HUDEP-2 (cell line): ENCODE measurements around the gene TMEM80.
"Not testable (repeated sequence)": the region's sequence is repeated elsewhere in the genome, so short reads cannot be mapped to it uniquely, and the experiment has no call there.

ENCODE experiments used
- DNase-seq, 76 experiments: peaks; one replicate each; lab custom pipeline; 2025; ENCODE audit not compliant: unreplicated experiment in 76 of 76; lab: John Stamatoyannopoulos, UW

Gene TMEM80

DNA sequence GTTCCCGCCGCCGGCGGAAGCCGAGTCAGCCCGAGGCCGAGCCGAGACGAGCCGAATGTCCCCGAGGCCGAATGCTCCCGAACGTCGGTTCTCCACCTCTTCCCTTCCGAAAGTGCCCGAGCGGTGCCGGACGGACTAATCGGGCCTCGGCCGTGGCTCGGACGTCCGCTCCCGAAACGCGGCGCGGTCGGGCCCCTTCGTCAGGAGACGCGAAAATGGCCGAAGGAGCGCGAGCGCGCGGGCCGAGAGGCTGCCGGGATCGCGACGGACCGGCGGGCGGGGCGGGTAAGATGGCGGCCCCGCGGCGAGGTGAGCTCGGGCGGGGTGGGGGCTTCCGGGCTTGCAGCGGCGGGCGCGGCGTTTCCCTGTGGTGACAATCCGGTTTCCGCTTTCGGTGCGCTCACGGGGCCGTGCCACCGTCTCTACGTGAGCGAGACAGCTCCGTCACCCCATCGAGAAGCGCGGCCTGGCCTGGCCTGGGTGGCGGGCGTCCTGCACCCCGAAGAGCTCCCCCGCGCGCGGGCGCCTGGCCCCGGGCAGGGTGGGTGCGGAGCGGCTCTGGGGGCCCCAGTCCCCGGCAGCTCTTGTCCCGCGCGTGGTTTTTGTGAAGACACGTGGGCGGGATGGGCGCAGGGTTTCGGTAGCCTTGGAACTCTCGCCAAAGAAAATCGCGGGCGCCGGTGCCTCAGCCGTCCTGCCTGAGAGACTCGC, at the start of gene TMEM80:
Gene TMEM80 (plus strand): TSS at position 279 of the 711 bp plus-strand sequence. CDS start 12 bp downstream, at position 291.
- DNase-seq, result peak in 75 of 76 experiments; percentile 42 to 99 (median 97)

DNA sequence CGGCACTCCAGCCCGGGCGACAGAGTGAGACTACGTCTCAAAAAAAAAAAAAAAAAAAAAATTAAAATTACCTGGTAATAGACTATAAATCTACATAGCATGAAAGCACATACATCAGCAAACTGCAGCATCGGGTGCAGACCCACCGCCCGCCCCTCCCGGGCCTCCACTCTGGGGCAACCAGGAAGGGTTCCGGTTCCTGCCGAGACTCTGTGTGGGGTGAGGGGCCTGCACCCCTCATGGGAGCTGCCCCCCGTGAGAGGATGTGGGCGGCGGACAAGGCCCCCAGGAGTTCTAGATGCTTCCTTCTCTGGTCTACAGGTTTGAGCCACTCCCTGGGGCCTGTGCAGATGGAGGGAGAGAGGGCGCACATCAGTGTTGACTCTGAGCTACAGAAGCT, 49.4 kb upstream of the TMEM80 start:
- DNase-seq, result no peak

DNA sequence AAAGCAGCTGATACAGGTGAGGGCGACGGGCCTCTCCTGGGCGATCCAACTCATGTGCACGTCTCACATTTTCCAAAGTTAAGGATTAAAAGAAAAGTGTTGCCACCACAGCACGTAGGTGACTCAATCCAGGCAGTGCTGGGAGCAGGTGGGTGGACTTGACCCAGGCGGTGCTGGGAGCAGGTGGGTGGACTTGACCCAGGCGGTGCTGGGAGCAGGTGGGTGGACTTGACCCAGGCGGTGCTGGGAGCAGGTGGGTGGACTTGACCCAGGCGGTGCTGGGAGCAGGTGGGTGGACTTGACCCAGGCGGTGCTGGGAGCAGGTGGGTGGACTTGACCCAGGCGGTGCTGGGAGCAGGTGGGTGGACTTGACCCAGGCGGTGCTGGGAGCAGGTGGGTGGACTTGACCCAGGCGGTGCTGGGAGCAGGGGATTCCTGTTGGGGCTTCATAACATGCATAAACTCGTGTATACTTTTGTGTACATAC, 47.9 kb upstream of the TMEM80 start:
- not testable (repeated sequence) for DNase-seq

DNA sequence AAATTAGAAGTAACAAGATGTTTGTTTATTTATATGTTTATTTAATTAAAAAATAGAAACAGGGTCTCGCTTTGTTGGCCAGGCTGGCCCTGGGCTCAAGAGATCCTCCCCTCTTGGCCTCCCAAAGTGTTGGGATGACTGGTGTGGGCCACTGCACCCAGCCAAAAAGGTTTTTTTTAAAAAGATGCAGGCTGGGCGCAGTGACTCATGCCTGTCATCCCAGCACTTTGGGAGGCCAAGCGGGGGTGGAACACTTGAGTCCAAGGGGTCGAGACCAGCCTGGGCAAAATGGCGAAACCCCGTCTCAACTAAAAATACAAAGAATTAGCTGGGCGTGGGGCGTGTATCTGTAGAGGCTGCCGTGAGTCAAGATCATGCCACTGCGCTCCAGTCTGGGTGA, 45.1 kb upstream of the TMEM80 start:
- DNase-seq, result no peak

DNA sequence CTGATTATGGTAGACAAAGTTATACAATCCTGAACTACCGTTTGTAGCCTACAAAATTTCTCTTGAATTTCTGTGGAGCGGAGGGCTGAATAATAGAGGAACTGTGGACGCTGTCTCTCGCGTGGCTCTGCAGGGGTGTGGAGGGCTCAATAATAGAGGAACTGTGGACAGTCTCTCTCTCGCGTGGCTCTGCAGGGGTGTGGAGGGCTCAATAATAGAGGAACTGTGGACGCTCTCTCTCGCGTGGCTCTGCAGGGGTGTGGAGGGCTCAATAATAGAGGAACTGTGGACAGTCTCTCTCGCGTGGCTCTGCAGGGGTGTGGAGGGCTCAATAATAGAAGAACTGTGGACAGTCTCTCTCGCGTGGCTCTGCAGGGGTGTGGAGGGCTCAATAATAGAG, 42.5 kb upstream of the TMEM80 start:
- not testable (repeated sequence) for DNase-seq

DNA sequence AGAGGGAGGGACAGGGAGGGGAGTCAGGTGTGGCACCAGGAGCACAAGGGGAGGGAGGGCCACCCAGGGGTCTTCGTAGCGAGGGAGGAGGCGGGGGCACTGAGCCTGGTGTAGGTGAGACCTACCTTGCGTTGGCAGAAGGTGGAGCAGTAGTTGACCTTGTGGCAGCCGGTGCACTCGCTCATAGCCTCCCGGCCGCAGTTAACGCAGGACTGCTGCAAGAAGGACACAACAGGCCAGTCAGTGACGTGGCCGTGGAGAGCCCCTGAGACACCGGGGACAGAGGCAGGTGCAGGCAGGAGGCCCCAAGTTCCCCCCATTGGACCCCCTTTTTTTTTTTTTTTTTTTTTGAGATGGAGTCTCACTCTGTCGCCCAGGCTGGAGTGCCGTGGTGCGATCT, 41.8 kb upstream of the TMEM80 start:
- DNase-seq, result no peak

DNA sequence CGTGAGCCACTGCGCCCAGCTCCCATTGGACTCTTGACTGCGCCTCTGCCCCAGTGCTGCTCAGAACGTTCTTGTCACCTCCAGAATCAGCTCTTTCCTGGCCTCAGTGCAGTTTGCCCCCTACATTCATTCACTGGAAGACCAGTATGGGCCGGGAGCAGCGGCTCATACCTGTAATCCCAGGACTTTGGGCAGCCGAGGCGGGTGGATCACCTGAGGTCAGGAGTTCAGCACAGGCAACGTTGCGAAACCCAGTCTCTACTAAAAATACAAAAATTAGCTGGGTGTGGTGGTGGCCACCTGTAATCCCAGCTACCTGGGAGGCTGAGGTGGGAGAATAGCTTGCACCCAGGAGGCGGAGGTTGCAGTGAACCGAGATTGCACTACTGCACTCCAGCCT, 41.2 kb upstream of the TMEM80 start:
- DNase-seq, result not testable (repeated sequence)

DNA sequence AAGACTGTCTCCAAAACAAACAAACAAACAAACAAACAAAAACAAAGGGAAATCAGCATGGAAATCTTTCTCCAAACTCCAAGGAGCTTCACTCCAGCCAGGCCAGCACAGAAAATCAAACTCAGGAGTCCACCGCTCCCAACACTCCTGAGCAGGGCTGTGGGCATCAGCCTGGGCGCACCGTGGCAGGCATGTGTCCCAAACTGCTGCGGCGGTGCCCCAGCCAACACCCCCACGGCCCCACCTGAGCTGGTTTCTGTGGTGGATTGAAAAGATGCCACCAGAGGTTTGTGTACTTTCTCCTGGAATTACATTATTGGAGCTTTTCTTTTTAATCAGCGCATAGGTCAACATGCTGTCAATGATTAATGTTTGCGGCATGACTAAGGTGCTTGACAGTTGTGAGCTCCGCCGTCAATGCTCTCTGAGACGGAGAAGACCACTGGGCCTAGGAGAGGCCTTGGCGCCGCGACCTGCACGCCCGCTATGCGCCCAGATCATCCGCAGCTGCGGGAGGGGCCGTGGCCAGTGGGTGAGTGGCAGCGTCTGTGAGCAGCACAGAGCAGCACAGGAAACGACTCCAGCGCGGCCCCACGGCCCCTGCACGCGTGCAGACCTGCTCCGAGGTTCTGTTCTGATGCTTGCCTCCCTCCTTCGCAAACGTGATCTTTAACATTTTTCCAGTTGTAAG, 40.4 kb upstream of the TMEM80 start:
- DNase-seq, result no peak

DNA sequence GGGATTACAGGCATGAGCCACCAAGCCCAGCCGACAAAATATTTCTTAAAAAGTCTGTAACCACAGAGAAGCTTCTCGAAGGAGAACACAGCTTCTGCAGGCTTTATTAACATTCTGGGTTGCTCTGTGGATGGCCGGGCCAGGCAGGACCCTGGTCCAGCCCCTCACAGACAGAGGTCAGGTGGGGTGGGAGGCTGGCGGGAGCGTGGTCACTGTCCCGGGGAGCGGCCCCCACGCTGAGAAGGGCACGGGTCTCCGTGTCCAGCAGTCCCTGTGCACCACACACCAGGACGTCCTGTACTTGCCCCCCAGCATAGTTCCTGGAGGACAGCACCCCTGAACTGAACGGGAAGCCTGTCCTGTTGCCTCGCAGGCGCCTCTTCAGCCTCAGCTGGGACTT, 39.2 kb upstream of the TMEM80 start:
- no peak for DNase-seq

DNA sequence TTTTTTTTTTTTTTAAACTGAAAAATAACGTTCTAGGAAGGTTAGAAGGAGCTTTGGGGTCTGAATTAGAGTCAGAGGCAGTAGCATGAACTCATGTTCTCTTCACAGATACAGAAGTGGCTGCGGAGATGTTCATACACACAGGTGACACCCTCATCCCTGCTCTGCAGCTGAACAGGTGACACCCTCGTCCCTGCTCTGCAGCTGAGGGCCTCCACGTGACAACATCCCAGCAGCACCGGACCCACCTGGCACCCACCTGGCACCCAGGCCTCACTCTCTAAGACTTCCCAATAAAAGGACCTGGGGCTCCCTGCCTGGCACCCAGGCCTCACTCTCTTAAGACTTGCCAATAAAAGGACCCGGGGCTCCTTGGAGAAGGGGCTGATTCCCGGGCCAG, 38.8 kb upstream of the TMEM80 start:
- no peak for DNase-seq

DNA sequence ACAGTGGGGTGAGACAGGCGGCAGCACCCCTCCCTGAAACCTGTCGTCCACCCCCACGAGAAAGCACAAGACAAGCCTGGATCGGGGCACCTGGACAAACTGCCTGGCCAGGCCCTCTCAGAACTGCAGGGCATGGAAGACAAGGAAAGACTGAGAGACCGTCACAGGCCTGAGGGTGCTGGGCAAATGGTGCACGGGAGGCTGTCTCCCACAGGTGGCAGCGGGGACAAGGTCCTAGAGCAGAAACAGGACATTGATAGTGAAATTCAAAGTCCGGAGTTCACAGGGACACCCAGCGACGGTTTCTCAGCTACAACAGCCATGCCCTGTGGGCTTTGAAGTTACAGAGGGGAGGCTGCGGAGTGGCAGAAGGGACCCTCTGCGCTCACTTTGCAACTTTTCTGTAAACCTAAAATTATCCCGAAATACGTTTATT, 37.9 kb upstream of the TMEM80 start:
- DNase-seq, result no peak

DNA sequence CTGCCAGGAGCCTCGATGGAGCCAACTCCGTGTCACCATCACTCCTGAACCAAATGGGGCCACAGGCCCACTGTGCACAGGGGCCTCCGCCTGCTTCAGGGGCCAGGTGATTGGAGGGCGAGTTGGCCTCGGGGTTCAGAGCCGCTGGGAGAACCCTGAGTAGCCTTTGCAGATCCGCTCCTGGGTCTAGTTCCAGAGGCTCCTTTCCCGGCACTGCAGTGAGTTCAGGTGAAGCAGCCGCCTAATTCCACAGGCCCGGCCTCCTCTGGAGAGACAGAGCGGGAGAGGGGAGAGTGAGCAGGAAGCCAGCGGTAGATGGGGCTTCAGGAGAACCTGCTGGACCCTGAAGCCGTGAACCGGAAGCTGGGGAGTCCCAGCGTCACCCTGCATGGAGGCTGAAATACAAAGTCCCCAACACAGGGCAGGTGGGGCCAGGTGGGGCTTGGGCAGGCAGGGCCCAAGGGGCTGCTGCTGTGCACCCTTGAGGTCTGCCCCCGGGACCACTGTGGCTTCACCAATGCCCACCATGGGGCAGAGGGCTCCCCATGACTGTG, 36.0 kb upstream of the TMEM80 start:
- DNase-seq, result no peak

DNA sequence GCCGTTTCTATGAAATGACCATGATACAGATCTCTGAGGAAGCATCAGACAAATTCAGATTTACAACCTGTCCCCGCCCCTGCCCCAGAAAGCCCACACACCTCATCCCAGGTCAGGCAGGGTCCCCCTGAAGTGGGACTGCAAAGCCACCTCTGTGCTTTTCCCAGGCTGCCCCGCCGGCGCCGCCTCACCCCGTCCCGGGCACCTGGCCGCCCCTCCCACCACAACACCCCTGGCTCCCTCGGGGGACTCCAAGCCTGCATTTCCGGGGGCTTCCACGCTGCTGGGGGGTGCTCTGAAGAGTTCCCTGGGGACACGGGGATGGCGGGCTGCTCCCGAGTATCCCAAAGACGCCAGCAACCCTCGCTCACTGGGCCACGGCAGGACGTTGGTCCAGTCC, 35.3 kb upstream of the TMEM80 start:
- DNase-seq, result no peak

DNA sequence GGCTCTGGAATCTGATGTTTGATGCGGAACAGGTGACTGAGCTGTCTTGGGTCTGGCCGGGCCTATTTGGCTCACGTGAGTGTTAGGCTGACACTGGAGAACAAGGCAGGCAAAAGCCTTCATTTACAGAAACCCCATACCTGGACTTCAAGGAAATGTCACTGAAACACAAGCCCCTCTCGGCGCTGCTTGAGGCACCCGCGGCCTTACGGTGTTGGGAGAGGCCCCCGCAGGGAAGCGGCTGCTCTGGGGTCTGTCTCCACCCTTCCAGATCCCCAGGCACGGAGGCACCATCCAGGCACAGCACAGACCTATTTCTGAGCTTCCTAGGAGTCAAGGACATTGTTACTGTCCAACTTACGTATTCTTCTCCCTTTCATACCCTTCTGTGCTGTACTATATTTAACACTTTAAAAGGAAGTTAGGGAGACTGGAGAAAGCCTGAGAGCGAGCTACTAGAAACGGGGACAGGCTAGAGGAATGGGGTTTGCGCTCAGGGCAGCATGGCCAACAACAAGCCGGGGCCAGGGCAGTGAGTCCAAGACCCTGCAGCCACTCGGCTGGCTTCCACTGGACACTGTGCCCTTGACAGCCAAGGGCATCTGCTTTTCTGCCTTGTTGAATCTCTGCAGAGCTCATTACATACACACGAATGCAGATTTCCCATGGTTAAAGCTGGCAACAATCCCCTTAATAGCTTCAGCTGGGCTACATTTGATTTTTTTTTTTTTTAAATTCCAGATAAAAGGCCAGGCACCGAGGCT, 34.8 kb upstream of the TMEM80 start:
- no peak for DNase-seq

DNA sequence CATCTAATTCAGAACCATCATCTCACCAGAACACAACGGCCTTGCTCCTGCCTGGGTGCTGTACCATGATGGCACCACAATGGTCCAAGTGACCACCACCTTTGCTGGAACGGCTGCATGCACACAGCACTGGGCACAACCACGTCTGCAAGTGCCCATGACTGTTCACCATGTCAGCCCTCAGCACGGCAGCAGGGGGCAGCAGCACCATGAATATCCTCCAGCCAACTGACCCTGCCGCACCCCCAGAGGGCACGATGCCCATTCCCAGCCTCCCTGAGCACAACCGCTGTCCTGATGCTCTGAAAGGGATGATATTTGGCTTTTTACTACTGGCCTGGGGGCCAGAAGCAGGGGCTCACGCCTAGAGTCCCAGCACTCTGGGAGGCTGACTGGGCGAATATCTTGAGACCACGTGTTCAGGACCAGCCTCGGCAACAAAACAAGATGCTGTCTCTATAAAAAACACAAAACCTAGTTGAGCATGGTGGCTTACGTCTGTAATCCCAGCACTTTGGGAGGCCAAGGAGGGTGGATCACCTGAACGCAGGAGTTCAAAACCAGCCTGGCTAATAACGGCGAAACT, 32.8 kb upstream of the TMEM80 start:
- peak in 54 of 76 experiments; percentile 3 to 66 (median 34) for DNase-seq

DNA sequence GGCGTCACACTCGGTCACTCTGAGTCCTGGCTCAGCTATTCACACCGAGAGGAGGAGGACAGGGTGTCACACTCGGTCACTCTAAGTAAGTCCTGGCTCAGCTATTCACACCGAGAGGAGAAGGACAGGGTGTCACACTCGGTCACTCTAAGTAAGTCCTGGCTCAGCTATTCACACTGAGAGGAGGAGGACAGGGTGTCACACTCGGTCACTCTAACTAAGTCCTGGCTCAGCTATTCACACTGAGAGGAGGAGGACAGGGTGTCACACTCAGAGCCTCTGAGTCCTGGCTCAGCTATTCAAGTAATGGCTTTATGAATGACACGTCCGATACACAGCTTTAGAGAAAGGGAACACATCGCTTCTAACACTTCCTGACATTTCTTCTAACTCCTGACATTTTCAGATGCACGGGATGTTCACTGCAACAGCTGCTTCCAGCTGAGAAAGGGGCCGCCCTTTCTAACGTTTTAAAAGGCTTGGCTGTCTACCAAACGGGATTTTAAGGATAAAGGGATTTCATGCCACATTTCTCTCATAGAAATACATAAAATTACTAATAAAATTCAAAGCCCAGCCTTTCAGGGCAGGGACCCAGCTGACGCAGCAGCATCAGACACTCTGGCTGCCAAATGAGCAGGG, 30.4 kb upstream of the TMEM80 start:
- DNase-seq, result no peak

DNA sequence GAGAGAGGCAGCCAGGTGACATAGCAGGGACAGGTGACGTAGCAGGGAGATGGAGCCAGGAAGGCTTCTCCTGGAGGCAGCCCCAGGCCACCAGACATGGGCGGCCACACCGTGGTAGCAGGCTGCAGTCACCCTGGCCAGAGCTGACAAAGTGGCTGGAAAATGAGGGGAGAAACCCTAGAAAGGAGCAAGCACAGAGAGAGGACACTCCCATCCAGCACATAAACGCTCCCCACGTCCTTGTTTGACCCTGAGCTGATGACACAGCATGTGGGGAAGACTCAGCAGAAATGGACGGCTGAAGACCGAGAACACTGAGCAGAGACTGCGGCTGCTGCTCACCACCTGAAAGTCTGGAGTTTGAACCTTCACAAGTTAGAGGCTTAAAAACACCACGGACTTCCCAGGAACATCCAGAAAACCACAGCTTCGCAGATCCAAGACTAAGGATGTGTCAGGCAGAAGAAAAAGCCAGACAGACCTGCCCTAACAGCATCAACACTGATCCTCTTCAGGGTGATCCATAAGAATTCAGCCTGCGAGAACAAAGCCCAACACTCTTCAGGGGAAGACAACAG, 29.8 kb upstream of the TMEM80 start:
- DNase-seq, result peak in 7 of 76 experiments; percentile 3 to 23 (median 8)

DNA sequence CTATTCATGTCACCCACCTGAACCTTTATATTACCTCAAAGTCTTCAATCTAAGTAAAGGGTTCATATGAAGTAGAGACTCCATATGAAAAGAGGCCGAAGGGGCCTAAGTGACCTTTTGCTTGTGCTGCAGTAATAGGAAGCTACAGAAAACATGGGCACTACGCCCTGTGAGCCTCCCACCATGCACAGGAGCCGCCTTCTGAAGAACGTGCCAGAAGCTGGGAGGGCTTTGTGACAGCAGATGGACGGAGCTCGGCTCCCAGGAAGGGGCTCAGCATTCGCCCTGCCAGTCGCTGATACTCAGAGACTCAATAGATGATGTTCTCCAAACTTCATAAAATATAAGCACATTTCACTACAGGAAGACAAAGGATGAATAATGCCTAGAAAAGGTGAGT, 21.8 kb upstream of the TMEM80 start:
- no peak for DNase-seq

DNA sequence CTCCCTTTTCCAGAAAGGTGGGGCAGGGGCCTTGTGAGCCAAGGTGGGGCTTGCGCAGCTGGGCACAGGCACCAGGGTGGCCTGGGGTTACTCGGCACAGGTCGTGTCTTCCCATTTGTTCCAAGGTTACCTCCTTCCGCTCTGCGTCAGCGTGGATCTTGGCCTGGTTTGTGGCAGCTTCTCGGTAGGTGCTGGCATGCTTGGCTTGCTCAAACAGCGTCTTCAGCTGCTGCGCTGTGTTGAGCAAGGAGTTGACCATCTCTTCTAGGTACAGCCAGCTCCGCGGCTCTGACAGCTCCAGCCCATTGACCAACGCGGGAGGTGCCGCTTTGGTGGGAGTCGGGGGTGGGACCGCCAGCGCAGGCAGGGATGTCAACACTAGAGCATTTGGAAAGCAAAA, 21.2 kb upstream of the TMEM80 start:
- no peak for DNase-seq

DNA sequence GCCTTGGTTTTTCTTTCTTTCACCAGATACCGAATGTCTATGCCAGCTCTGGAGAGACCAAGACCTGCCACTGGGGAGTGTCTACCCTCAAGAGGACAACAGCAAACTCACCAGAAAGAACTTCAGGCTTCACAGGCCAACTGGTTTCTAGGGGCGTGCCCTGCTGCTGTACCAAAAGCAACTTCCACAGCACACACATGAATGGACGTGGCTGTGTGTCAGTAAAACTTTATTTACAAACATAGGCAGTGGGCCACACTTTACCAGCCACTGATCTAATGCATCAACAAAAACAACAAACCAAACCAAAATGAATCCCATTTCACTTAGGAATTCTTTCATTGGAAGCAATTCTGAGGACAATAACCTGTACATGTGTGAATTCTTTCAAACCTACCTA, 17.3 kb upstream of the TMEM80 start:
- no peak for DNase-seq
